ENCODE data around the gene NUDCD2.
"Not testable (repeated sequence)": the region's sequence is repeated elsewhere in the genome, so short reads cannot be mapped to it uniquely, and the experiment has no call there.

Gene NUDCD2

DNA sequence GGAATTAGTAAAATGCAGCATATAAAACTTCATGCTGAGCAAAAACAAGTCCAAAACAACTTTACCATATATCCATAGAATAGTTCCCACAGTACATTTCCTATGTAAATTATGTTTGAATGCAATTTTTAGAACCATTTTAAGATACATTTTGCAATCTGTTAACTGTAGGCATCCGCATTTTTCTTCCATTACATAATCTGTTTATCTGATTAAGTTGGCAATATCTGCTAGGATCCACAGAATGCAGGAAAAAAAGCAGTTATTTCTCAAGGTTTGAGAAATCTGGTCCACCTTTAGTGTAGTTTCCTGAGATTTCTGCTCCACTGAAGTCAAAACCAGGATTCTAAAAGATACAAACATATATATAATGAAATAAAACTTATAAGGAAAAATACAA, 6.2 kb downstream of the NUDCD2 start:
- no peak overlapping the region for H3K4me3 ChIP-seq (ENCODE audit: low read length)
- no peak for TF ChIP-seq ZNF274 (IDR thresholded peaks at IDR 0.05; ENCODE audit: low read depth, low read length)

- TF ChIP-seq ZNF274 (IDR thresholded peaks at IDR 0.05; ENCODE audit: low read depth, low read length) = no peak
- no peak overlapping the region for H3K4me3 ChIP-seq (ENCODE audit: low read length)
Measured at GRCh38 chr5:163451489-163451888, 8.4 kb downstream of the NUDCD2 start.

DNA sequence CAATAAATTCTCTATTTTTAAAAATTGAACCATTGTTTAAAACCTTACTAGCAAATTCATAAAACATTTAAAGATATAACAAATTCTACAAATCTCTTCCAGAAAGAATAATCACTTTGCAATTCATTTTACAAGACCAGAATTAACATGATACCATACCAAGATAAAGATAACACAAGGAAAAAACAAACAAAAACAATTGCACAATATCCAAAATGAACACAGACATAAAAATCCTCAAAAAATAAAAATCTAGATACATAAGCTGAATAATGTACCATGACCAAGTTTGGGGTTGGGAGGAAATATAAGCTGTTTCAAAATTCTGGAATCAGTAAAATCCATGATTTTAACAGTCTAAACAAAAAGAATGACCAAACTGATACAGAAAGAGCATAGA, 11.4 kb downstream of the NUDCD2 start:
- no peak overlapping the region for H3K4me3 ChIP-seq (ENCODE audit: low read length)
- TF ChIP-seq ZNF274 (IDR thresholded peaks at IDR 0.05; ENCODE audit: low read depth, low read length) = no peak

DNA sequence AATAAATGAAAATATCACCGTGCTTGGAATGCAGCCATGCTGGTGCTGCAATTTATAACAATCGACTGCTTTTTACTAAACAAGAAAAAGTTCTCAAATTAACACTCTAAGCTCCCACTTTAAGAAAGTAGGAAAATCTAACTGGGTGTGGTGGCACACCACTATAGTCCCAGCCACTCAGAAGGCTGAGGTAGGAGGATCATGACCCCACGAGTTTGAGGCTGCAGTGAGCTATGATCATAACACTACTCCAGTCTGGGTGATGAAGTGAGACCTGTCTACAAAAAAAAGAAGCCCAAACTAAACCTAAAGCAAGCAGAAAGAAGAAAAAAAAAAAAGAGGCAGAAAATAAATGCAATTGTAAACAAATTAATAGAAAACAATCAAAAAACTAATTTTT, 12.0 kb downstream of the NUDCD2 start:
- TF ChIP-seq ZNF274 (IDR thresholded peaks at IDR 0.05; ENCODE audit: low read depth, low read length) = no peak
- H3K4me3 ChIP-seq (ENCODE audit: low read length) = no peak overlapping the region

DNA sequence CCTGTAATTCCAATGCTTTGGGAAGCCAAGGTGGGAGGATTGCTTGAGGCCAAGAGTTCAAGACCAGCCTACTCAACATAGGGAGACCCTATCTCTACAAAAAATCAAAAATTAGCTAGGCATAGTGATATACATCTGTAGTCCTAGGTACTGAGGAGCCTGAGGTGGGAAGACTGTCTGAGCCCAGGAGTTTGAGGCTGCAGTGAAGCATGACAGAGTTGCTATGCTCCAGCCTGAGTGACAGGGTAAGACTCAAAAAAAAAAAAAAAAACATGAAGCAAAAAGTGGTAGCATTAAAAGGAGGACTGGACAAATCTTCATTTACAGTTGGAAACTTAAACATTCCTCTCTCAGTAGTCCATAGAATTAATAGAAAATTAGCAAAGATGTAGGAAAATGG, 12.7 kb downstream of the NUDCD2 start:
- no peak overlapping the region for H3K4me3 ChIP-seq (ENCODE audit: low read length)
- no peak for TF ChIP-seq ZNF274 (IDR thresholded peaks at IDR 0.05; ENCODE audit: low read depth, low read length)

DNA sequence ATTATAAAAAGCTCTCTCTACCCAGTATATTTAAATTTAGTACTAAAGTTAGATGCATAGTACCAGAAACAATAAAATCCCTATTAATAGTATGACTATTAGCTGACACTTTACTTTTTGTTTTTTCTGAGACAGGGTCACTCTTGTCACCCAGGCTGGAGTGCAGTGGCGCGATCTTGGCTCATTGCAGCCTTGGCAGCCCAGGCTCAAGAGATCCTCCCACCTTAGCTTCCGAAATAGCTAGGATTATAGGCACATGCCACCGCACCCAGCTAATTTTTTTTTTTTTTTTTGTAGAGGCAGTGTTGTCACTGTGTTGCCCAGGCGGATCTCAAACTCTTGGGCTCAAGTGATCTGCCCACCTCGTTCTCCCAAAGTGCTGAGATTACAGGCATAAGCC, 14.6 kb downstream of the NUDCD2 start:
- no peak for TF ChIP-seq ZNF274 (IDR thresholded peaks at IDR 0.05; ENCODE audit: low read depth, low read length)

GRCh38 chr5:163444526-163444925, 15.4 kb downstream of the NUDCD2 start:
- no peak for TF ChIP-seq ZNF274 (IDR thresholded peaks at IDR 0.05; ENCODE audit: low read depth, low read length)
- no peak overlapping the region for H3K4me3 ChIP-seq (ENCODE audit: low read length)

More for the DNA sequence above, 14.6 kb downstream of the NUDCD2 start:
- no peak overlapping the region for H3K4me3 ChIP-seq (ENCODE audit: low read length)

DNA sequence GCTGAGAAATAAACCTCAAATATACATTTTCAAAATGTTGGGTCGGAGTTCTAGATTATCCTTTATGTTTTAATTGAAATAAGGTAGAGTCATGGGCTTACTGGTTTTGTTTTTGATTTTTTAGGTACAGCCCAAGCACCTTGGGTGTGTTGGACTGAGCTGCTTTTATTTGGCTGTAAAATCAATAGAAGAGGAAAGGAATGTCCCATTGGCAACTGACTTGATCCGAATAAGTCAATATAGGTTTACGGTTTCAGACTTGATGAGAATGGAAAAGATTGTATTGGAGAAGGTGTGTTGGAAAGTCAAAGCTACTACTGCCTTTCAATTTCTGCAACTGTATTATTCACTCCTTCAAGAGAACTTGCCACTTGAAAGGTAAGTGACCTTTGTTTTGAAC, 18.9 kb downstream of the NUDCD2 start:
- no peak for TF ChIP-seq ZNF274 (IDR thresholded peaks at IDR 0.05; ENCODE audit: low read depth, low read length)
- H3K4me3 ChIP-seq (ENCODE audit: low read length) = no peak overlapping the region; the same call in 1 of the 2 replicates

GRCh38 chr5:163439092-163439425, 20.8 kb downstream of the NUDCD2 start:
- no peak for TF ChIP-seq ZNF274 (IDR thresholded peaks at IDR 0.05; ENCODE audit: low read depth, low read length)
- H3K4me3 ChIP-seq (ENCODE audit: low read length) = peak overlapping the region; percentile 99

GRCh38 chr5:163437309-163438182, 22.4 kb downstream of the NUDCD2 start, which contains the start of gene CCNG1:
Gene CCNG1 (plus strand): TSS chr5:163437595. CDS start chr5:163439257, 1,662 bp downstream.
- TF ChIP-seq ZNF274 (IDR thresholded peaks at IDR 0.05; ENCODE audit: low read depth, low read length) = no peak
- H3K4me3 ChIP-seq (ENCODE audit: low read length) = peak within 1 kb of the TSS; percentile 99

DNA sequence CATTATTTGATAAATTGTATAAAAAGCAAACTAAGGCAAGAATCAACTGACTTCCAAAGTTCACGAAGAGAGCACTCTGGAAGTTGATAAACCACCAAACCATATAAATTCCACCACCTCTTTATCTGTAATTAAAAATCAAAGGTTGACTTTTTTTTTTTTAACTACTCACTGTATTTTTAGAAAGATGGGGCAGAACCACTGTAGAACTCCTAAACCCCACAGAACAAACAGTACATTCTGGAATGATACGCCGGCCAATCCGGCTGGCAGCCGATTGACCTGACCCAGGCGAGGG, 22.9 kb downstream of the NUDCD2 start:
- peak overlapping the region; percentile 49 for H3K4me3 ChIP-seq (ENCODE audit: low read length)
- TF ChIP-seq ZNF274 (IDR thresholded peaks at IDR 0.05; ENCODE audit: low read depth, low read length) = no peak

DNA sequence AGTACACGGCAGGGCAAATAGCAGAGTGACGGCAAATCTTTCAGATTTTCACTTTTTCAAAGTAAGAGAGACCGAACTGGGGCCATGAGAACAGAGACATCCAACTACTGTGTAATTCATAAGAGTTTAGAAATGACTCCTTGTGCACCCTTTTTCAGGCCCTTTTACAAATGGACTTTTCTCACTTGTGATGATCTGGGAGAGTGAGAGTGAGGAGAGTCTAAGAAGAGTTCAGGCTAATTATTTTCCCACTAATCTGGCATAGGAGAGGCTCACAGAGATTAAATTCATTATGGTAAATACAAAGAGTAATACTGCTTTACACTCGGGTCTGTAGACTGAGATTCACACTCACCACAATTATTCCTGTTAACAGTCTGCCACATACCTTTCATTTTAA, 23.4 kb downstream of the NUDCD2 start:
- TF ChIP-seq ZNF274 (IDR thresholded peaks at IDR 0.05; ENCODE audit: low read depth, low read length) = no peak
- peak overlapping the region; percentile 49 for H3K4me3 ChIP-seq (ENCODE audit: low read length)

- TF ChIP-seq ZNF274 (IDR thresholded peaks at IDR 0.05; ENCODE audit: low read depth, low read length) = no peak
Measured at GRCh38 chr5:163434401-163434866, 25.5 kb downstream of the NUDCD2 start.

GRCh38 chr5:163433271-163433670, 26.6 kb downstream of the NUDCD2 start:
- no peak for TF ChIP-seq ZNF274 (IDR thresholded peaks at IDR 0.05; ENCODE audit: low read depth, low read length)

More at GRCh38 chr5:163434401-163434866, 25.5 kb downstream of the NUDCD2 start:
- no peak overlapping the region for H3K4me3 ChIP-seq (ENCODE audit: low read length)

DNA sequence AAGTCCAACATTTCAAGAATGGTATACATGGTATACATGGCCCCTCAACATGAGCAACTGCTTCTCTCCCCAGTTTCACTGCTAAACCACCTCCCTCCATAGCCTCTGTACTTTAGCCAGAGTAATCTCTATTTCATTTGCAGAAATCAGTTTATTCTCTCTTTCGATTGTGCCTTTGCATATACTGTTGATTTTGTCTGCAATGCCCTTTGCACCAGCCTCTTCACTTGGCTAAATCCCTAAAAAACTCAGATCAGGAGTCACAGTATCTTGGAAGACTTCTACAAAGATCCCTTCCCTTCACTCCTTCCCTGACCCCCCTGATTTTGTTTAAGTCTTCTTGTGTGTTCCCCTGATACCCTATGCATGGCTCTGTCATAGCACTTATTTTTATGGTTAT, 27.4 kb downstream of the NUDCD2 start:
- no peak for TF ChIP-seq ZNF274 (IDR thresholded peaks at IDR 0.05; ENCODE audit: low read depth, low read length)
- no peak overlapping the region for H3K4me3 ChIP-seq (ENCODE audit: low read length)

More at GRCh38 chr5:163433271-163433670, 26.6 kb downstream of the NUDCD2 start:
- no peak overlapping the region for H3K4me3 ChIP-seq (ENCODE audit: low read length)

DNA sequence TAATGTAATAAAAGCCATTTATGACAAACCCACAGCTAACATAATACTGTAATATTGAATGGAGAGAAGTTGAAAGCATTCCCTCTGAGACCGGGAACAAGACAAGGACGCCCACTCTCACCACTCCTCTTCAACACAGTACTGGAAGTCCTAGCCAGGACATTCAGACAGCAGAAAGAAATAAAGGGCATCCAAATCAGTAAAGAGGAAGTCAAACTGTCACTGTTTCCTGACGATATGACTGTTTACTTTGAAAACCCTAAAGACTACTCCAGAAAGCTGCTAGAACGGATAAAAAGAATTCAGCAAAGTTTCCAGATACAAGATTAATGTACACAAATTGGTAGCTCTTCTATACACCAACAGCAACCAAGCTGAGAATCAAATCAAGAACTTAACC, 33.8 kb downstream of the NUDCD2 start:
- not testable (repeated sequence) for H3K4me3 ChIP-seq (ENCODE audit: low read length)
